Measurements from ENCODE around the gene ATXN3L. TPM values are rescaled to one million over a fixed set of nuclear protein-coding genes. Genes with fewer than 3 reads are reported as not detected.

Gene ATXN3L
- polyA plus RNA-seq (2012; rRNA removed): not detected in 2 replicates
- polyA plus RNA-seq (2012; cell fraction: cytosol; rRNA removed): not detected in 2 replicates
- not detected in 2 replicates for polyA plus RNA-seq (2012; cell fraction: nucleus; rRNA removed)

DNA sequence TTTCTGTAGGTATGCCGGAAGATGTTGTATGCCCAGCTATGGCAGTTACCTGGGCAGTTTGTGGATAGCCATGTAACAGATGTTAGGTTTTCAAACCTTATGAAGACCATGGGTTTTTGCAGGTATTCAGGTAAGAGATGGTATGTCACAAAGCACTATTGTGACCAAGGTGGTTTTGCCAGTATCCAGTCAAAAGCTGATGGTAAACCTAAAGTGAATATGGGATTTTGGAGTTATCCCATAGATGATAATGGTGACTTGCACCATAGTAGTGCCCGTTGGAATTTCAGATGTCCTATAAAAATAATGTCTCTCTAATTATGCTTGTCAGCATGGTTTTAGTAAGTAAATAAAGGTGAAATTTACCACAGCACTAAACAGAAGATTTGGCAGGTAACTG lies at the start of gene ATXN3L:
TSS of gene ATXN3L (minus strand) at position 101 of the 400 bp plus-strand sequence. CDS start 119 bp downstream, outside the sequence.
- WGBS (ENCODE audit: low lambda C conversion rate): 49% methylated on average over 2 of the region's 2 CpGs
- POLR2A ChIA-PET: no interaction called here
- Histone ChIP-seq H3K4me3 (ENCODE audit: low read depth in 2 of 2, low read length in 1 of 2) (no peak within 1 kb of the TSS), H3K4me2 (no peak within 1 kb of the TSS), H4K20me1 (ENCODE audit: insufficient read depth) (no peaks in the 10 kb centered on the region), H3K79me2 (ENCODE audit: insufficient read depth) (no peaks in the 10 kb centered on the region), H2AFZ (ENCODE audit: low read depth) (no peak within 1 kb of the TSS), H3K9ac (no peak within 1 kb of the TSS), H3K9me2 (no peaks in the 10 kb centered on the region), H3F3A (replicated peaks; ENCODE audit: insufficient read depth) (no peaks in the 10 kb centered on the region), H3K27me3 (ENCODE audit: insufficient read depth) (no peaks in the 10 kb centered on the region), H3K9me3 (no peaks in the 10 kb centered on the region), H3K36me3 (replicated peaks in 1 of 2; ENCODE audit: control insufficient read depth in 1 of 2, insufficient read depth in 2 of 2, low read length in 1 of 2) (no peaks in the 10 kb centered on the region), H3K27ac (ENCODE audit: low read depth in 2 of 2, low read length in 1 of 2) (no peak within 1 kb of the TSS), H3K4me1 (ENCODE audit: control insufficient read depth in 1 of 2, insufficient read depth in 2 of 2, low read depth in 1 of 2, low read length in 1 of 2) (no peaks in the 10 kb centered on the region)
- TF ChIP-seq JUND (IDR thresholded peaks at IDR 0.05) (no peak), RFX5 (IDR thresholded peaks at IDR 0.05; ENCODE audit: low read length) (no peak), NFIC (IDR thresholded peaks at IDR 0.05; ENCODE audit: borderline replicate concordance) (no peak), CHD2 (IDR thresholded peaks at IDR 0.05; ENCODE audit: low read length, partially characterized antibody) (no peak), MEF2A (IDR thresholded peaks at IDR 0.05; ENCODE audit: borderline replicate concordance, low read depth) (no peak), POLR2AphosphoS5 (IDR thresholded peaks at IDR 0.05; ENCODE audit: low read depth, low read length) (no peak), NRF1 (IDR thresholded peaks at IDR 0.05; ENCODE audit: low read depth, low read length) (no peak), SMC3 (IDR thresholded peaks at IDR 0.05; ENCODE audit: low read depth, low read length) (no peak), RXRA (IDR thresholded peaks at IDR 0.05; ENCODE audit: borderline replicate concordance, low read depth) (no peak), ELF1 (IDR thresholded peaks at IDR 0.05) (no peak), FOXM1 (IDR thresholded peaks at IDR 0.05; ENCODE audit: low read depth) (no peak), RAD21 (IDR thresholded peaks at IDR 0.05; ENCODE audit: low read length) (no peak), GABPA (IDR thresholded peaks at IDR 0.05; ENCODE audit: low read depth) (no peak), FOXJ3 (CRISPR knock-in tag; IDR thresholded peaks at IDR 0.05) (no peak), EZH2phosphoT487 (IDR thresholded peaks at IDR 0.05; ENCODE audit: borderline replicate concordance, low read depth) (no peak)
- TF ChIP-seq, protein P1, sequence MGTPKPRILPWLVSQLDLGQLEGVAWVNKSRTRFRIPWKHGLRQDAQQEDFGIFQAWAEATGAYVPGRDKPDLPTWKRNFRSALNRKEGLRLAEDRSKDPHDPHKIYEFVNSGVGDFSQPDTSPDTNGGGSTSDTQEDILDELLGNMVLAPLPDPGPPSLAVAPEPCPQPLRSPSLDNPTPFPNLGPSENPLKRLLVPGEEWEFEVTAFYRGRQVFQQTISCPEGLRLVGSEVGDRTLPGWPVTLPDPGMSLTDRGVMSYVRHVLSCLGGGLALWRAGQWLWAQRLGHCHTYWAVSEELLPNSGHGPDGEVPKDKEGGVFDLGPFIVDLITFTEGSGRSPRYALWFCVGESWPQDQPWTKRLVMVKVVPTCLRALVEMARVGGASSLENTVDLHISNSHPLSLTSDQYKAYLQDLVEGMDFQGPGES (IDR thresholded peaks at IDR 0.05; ENCODE audit: low read depth, low read length): no peak
- TF ChIP-seq, protein P2, sequence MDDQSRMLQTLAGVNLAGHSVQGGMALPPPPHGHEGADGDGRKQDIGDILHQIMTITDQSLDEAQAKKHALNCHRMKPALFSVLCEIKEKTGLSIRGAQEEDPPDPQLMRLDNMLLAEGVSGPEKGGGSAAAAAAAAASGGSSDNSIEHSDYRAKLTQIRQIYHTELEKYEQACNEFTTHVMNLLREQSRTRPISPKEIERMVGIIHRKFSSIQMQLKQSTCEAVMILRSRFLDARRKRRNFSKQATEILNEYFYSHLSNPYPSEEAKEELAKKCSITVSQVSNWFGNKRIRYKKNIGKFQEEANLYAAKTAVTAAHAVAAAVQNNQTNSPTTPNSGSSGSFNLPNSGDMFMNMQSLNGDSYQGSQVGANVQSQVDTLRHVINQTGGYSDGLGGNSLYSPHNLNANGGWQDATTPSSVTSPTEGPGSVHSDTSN (IDR thresholded peaks at IDR 0.05): no peak
- TF ChIP-seq, protein P3, sequence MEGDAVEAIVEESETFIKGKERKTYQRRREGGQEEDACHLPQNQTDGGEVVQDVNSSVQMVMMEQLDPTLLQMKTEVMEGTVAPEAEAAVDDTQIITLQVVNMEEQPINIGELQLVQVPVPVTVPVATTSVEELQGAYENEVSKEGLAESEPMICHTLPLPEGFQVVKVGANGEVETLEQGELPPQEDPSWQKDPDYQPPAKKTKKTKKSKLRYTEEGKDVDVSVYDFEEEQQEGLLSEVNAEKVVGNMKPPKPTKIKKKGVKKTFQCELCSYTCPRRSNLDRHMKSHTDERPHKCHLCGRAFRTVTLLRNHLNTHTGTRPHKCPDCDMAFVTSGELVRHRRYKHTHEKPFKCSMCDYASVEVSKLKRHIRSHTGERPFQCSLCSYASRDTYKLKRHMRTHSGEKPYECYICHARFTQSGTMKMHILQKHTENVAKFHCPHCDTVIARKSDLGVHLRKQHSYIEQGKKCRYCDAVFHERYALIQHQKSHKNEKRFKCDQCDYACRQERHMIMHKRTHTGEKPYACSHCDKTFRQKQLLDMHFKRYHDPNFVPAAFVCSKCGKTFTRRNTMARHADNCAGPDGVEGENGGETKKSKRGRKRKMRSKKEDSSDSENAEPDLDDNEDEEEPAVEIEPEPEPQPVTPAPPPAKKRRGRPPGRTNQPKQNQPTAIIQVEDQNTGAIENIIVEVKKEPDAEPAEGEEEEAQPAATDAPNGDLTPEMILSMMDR (IDR thresholded peaks at IDR 0.05): no peak
- no peak for DNase-seq
- CTCF ChIA-PET: interaction anchor here (0.8 kb wide), 1 partner anchor 152 kb away, joined by 3 read pairs; no protein-coding TSS in a partner anchor

Data from SK-N-SH (cell line).